OCI-LY3 (cell line): ENCODE measurements around the gene CCDC102A.

ENCODE experiments used
- H2AFZ ChIP-seq: fragments of 200-600, 300-600 bp; shearing (Covaris generic); 2 replicates; pipeline ENCODE4 v1.6.0; 2014; ENCODE audit warnings: antibody characterized with exemption, low read depth, low read length
- H3K27ac ChIP-seq: fragments of 200-600, 300-600 bp; sonication (generic); 2 replicates; pipeline ENCODE4 v1.5.1; 2014; ENCODE audit warnings: mild to moderate bottlenecking, low read length, moderate library complexity, mixed read lengths
- H3K27me3 ChIP-seq: fragments of 200-600, 300-600 bp; sonication (generic); 2 replicates; pipeline ENCODE4 v1.6.1; 2014; ENCODE audit warnings: low read depth, low read length, mixed read lengths
- H3K36me3 ChIP-seq: fragments of 200-600, 300-600 bp; sonication (generic); replicated peaks from 2 replicates; pipeline ENCODE3; 2014; ENCODE audit warnings: low read depth, low read length, mixed read lengths
- H3K4me1 ChIP-seq: fragments of 300-600, 200-600 bp; sonication (generic); 2 replicates; pipeline ENCODE4 v1.6.1; 2014; ENCODE audit warnings: low read length, mixed read lengths
- H3K4me2 ChIP-seq: fragments of 200-600, 300-600 bp; sonication (generic); 2 replicates; pipeline ENCODE4 v1.6.1; 2014; ENCODE audit warnings: low read length, mixed read lengths
- H3K4me3 ChIP-seq: fragments of 300-600, 200-600 bp; sonication (generic); 2 replicates; pipeline ENCODE4 v1.5.1; 2014; ENCODE audit warnings: antibody characterized with exemption, mild to moderate bottlenecking, low read length, moderate library complexity
- H3K79me2 ChIP-seq: fragments of 300-600, 200-600 bp; shearing (Covaris generic); 2 replicates; pipeline ENCODE4 v1.6.1; 2014; ENCODE audit warnings: mild to moderate bottlenecking, low read length, mixed read lengths
- H3K9ac ChIP-seq: fragments of 300-600, 200-600 bp; shearing (Covaris generic); 2 replicates; pipeline ENCODE4 v1.6.0; 2014; ENCODE audit warnings: mild to moderate bottlenecking, low read length, moderate library complexity
- H3K9me3 ChIP-seq: fragments of 200-600, 300-600 bp; shearing (Covaris generic); 2 replicates; pipeline ENCODE4 v1.6.1; 2014; ENCODE audit warnings: low read length, mixed read lengths; ENCODE audit not compliant: insufficient read depth
- H4K20me1 ChIP-seq: fragments of 200-600, 300-600 bp; sonication (generic); 2 replicates; pipeline ENCODE4 v1.6.1; 2016; ENCODE audit warnings: low read length, mixed read lengths; ENCODE audit not compliant: insufficient read depth
- EZH2phosphoT487 ChIP-seq: fragments of 200-600 bp; shearing (Covaris generic); IDR thresholded peaks from 2 replicates; pipeline ENCODE4 v1.6.1; 2018; ENCODE audit warnings: antibody characterized with exemption, mixed run types, low read depth
- TF ChIP-seq, protein P1 (sequence below): fragments of 200-600, 300-600 bp; sonication (generic); IDR thresholded peaks from 2 replicates; pipeline ENCODE4 v1.5.1; 2014; ENCODE audit warnings: antibody characterized with exemption, low read length, low read depth

The CCDC102A gene

GRCh38 chr16:57578521-57579360 is 42.4 kb upstream of the CCDC102A start:
- TF ChIP-seq, protein P1, sequence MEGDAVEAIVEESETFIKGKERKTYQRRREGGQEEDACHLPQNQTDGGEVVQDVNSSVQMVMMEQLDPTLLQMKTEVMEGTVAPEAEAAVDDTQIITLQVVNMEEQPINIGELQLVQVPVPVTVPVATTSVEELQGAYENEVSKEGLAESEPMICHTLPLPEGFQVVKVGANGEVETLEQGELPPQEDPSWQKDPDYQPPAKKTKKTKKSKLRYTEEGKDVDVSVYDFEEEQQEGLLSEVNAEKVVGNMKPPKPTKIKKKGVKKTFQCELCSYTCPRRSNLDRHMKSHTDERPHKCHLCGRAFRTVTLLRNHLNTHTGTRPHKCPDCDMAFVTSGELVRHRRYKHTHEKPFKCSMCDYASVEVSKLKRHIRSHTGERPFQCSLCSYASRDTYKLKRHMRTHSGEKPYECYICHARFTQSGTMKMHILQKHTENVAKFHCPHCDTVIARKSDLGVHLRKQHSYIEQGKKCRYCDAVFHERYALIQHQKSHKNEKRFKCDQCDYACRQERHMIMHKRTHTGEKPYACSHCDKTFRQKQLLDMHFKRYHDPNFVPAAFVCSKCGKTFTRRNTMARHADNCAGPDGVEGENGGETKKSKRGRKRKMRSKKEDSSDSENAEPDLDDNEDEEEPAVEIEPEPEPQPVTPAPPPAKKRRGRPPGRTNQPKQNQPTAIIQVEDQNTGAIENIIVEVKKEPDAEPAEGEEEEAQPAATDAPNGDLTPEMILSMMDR, result no peak
- TF ChIP-seq EZH2phosphoT487, result no peak
- H3K4me1 ChIP-seq, result peaks cover 19% of the 10 kb centered on the region
- H3K4me2 ChIP-seq, result peak overlapping the region; percentile 45
- H3K27me3 ChIP-seq, result peaks cover 70% of the 10 kb centered on the region
- no peaks in the 10 kb centered on the region for H3K9me3 ChIP-seq
- H3K4me3 ChIP-seq, result no peak overlapping the region
- H3K36me3 ChIP-seq, result no peaks in the 10 kb centered on the region
- H3K9ac ChIP-seq, result no peak overlapping the region
- no peak overlapping the region for H2AFZ ChIP-seq
- peaks cover 7% of the 10 kb centered on the region; the same call in 1 of the 2 replicates for H4K20me1 ChIP-seq
- H3K79me2 ChIP-seq, result no peaks in the 10 kb centered on the region
- H3K27ac ChIP-seq, result no peak overlapping the region

DNA sequence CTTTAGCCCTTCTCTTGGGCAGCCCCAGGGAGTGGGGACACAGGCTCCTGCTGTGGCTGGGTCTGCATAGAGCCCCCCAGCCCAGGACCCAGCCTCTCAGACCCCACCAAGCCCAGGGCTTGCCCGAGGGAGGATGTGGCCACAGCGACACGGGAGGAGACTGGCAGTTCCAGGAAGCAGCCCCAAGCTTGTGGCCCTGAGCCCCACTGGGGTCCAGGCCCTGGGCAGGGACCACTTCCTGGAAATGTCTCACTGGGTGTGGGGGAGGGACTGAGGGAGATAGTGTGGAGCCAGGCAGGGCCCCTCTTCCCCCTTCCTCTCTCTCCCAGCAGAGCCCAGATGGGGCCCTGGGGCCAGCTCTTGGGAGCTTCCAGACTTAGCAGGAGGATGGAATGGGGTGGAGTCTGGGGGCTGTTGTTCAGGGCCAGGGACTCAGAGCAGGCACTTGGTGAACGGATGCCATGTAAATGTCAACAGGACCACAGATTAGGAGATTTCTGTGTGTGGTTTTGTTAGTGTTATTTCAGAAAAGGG is 41.4 kb upstream of the CCDC102A start:
- Histone ChIP-seq H3K4me2 (no peak overlapping the region), H3K4me3 (no peak overlapping the region), H3K9me3 (no peaks in the 10 kb centered on the region), H3K79me2 (no peaks in the 10 kb centered on the region), H3K27ac (no peak overlapping the region), H3K4me1 (peaks cover 19% of the 10 kb centered on the region), H3K36me3 (no peaks in the 10 kb centered on the region), H3K27me3 (peaks cover 65% of the 10 kb centered on the region), H4K20me1 (peaks cover 7% of the 10 kb centered on the region; the same call in 1 of the 2 replicates), H3K9ac (no peak overlapping the region), H2AFZ (no peak overlapping the region)
- no peak for TF ChIP-seq EZH2phosphoT487
- TF ChIP-seq, protein P1, result no peak

GRCh38 chr16:57577214-57577613 is 40.8 kb upstream of the CCDC102A start:
- H3K36me3 ChIP-seq, result no peaks in the 10 kb centered on the region
- H3K9me3 ChIP-seq, result no peaks in the 10 kb centered on the region
- peaks cover 19% of the 10 kb centered on the region for H3K4me1 ChIP-seq
- H3K27me3 ChIP-seq, result peaks cover 67% of the 10 kb centered on the region
- no peak overlapping the region for H3K9ac ChIP-seq
- no peak overlapping the region for H3K4me2 ChIP-seq
- H3K4me3 ChIP-seq, result no peak overlapping the region
- H3K79me2 ChIP-seq, result no peaks in the 10 kb centered on the region
- no peak overlapping the region for H2AFZ ChIP-seq
- TF ChIP-seq EZH2phosphoT487, result no peak
- TF ChIP-seq, protein P1, result no peak
- H4K20me1 ChIP-seq, result peaks cover 7% of the 10 kb centered on the region; the same call in 1 of the 2 replicates
- H3K27ac ChIP-seq, result no peak overlapping the region

DNA sequence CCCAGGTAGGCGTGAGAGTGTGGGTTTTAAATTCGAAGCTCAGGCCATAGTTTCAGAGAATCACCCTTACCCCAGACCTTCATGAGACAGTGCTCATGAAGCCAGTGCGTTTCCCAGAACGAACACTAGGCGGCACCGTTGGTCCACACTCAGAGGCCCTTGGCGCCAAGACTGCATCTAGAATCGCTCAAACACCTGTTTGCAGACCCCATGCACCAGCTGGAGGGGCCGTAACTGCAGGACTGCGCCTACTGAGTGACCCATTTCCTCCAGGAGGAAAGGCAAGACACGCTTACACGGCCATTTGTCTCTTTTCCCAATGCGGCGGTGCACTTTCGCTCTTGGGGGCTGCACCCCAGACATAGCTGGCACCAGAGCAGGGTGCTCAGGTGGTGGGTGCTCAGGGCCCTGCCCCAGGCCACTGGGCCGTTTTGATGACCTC is 40.1 kb upstream of the CCDC102A start:
- H3K9ac ChIP-seq, result no peak overlapping the region
- no peak overlapping the region for H3K4me3 ChIP-seq
- no peaks in the 10 kb centered on the region for H3K9me3 ChIP-seq
- peaks cover 64% of the 10 kb centered on the region for H3K27me3 ChIP-seq
- H3K27ac ChIP-seq, result no peak overlapping the region
- H3K4me2 ChIP-seq, result no peak overlapping the region
- H3K36me3 ChIP-seq, result no peaks in the 10 kb centered on the region
- TF ChIP-seq, protein P1, result peak; percentile 86
- no peak for TF ChIP-seq EZH2phosphoT487
- H2AFZ ChIP-seq, result no peak overlapping the region
- H3K79me2 ChIP-seq, result no peaks in the 10 kb centered on the region
- H3K4me1 ChIP-seq, result peaks cover 19% of the 10 kb centered on the region
- peaks cover 7% of the 10 kb centered on the region; the same call in 1 of the 2 replicates for H4K20me1 ChIP-seq
